DOHH2 (cell line): ENCODE measurements around the gene COX6B1.

Source experiments
- H3F3A ChIP-seq: fragments of 200-600 bp; sonication (generic), shearing (Covaris generic); 2 replicates; pipeline ENCODE4 v1.6.0; 2016; ENCODE audit warnings: antibody characterized with exemption, mild to moderate bottlenecking; ENCODE audit not compliant: control insufficient read depth, insufficient read depth
- H3K27ac ChIP-seq: fragments of 200-600 bp; sonication (generic); 2 replicates; pipeline ENCODE4 v1.5.1; 2014; ENCODE audit warnings: low read depth, mild to moderate bottlenecking, low read length, moderate library complexity
- H3K27me3 ChIP-seq: fragments of 200-600 bp; sonication (generic); 2 replicates; pipeline ENCODE4 v1.6.1; 2014; ENCODE audit warnings: mild to moderate bottlenecking, low read length, mixed read lengths; ENCODE audit not compliant: control insufficient read depth
- H3K36me3 ChIP-seq: fragments of 200-600 bp; sonication (generic); 2 replicates; pipeline ENCODE4 v1.6.1; 2014; ENCODE audit warnings: mild to moderate bottlenecking, low read length, moderate library complexity, mixed read lengths; ENCODE audit not compliant: control insufficient read depth
- H3K4me1 ChIP-seq: fragments of 200-600 bp; sonication (generic); 2 replicates; pipeline ENCODE4 v1.6.1; 2014; ENCODE audit warnings: mild to moderate bottlenecking, low read length, mixed read lengths; ENCODE audit not compliant: control insufficient read depth
- H3K4me2 ChIP-seq: fragments of 200-600 bp; sonication (generic); 2 replicates; pipeline ENCODE4 v1.6.0; 2014; ENCODE audit warnings: mild to moderate bottlenecking, low read length, moderate library complexity
- H3K4me3 ChIP-seq: fragments of 200-600 bp; sonication (generic); 2 replicates; pipeline ENCODE4 v1.5.1; 2014; ENCODE audit warnings: mild to moderate bottlenecking, low read length, mixed read lengths
- H3K79me2 ChIP-seq: fragments of 200-600 bp; sonication (generic); 2 replicates; pipeline ENCODE4 v1.6.1; 2014; ENCODE audit warnings: mild to moderate bottlenecking, low read length, mixed read lengths; ENCODE audit not compliant: control insufficient read depth
- H3K9me2 ChIP-seq: fragments of 200-600 bp; sonication (generic); replicated peaks from 2 replicates; pipeline ENCODE4 v1.6.1; 2014; ENCODE audit warnings: mild to moderate bottlenecking, low read length, mixed read lengths; ENCODE audit not compliant: control insufficient read depth
- H3K9me3 ChIP-seq: fragments of 200-600 bp; sonication (generic); 2 replicates; pipeline ENCODE4 v1.6.1; 2014; ENCODE audit warnings: antibody characterized with exemption, low read length, mixed read lengths; ENCODE audit not compliant: control insufficient read depth, insufficient read depth
- H4K20me1 ChIP-seq: fragments of 200-600 bp; sonication (generic); 2 replicates; pipeline ENCODE4 v1.6.0; 2014; ENCODE audit warnings: low read depth, mild to moderate bottlenecking, antibody characterized with exemption, low read length, moderate library complexity; ENCODE audit not compliant: control insufficient read depth, insufficient read depth
- CTCF ChIP-seq: fragments of 200-600 bp; sonication (generic); IDR thresholded peaks from one replicate; pipeline ENCODE4 v1.5.1; 2014; ENCODE audit warnings: antibody characterized with exemption, mild to moderate bottlenecking, low read depth, low read length; ENCODE audit not compliant: poor library complexity, severe bottlenecking
- EZH2phosphoT487 ChIP-seq: fragments of 200-600 bp; sonication (generic); IDR thresholded peaks from 2 replicates; pipeline ENCODE4 v1.6.1; 2017; ENCODE audit warnings: borderline replicate concordance, mild to moderate bottlenecking, antibody characterized with exemption, low read length, moderate library complexity, mixed read lengths

Gene COX6B1

GRCh38 chr19:35696835-35697234 is 48.7 kb downstream of the COX6B1 start:
- peaks cover 4% of the 10 kb centered on the region; the same call in 1 of the 2 replicates for H3K4me1 ChIP-seq
- H3K27me3 ChIP-seq = 0 out of 2 replicates have a peak, but pooled peaks cover 2% of the 10 kb centered on the region
- H3K36me3 ChIP-seq = no peaks in the 10 kb centered on the region
- H3K9me2 ChIP-seq = no peaks in the 10 kb centered on the region
- peaks cover 3% of the 10 kb centered on the region; the same call in 1 of the 2 replicates for H4K20me1 ChIP-seq
- no peaks in the 10 kb centered on the region for H3K79me2 ChIP-seq
- no peaks in the 10 kb centered on the region for H3K9me3 ChIP-seq
- TF ChIP-seq EZH2phosphoT487 (no peak), CTCF (no peak)
- H3K27ac ChIP-seq = no peak overlapping the region
- no peak overlapping the region for H3K4me3 ChIP-seq
- no peaks in the 10 kb centered on the region for H3F3A ChIP-seq
- H3K4me2 ChIP-seq = no peak overlapping the region

GRCh38 chr19:35702223-35703012 is 54.3 kb downstream of the COX6B1 start:
- Histone ChIP-seq H3K4me2 (peak overlapping the region; percentile 96), H3K27me3 (no peaks in the 10 kb centered on the region), H3K4me1 (peaks cover 5% of the 10 kb centered on the region), H3K27ac (no peak overlapping the region), H3K4me3 (peak overlapping the region; percentile 83), H3K36me3 (no peaks in the 10 kb centered on the region), H3K9me3 (no peaks in the 10 kb centered on the region), H4K20me1 (no peaks in the 10 kb centered on the region), H3K79me2 (no peaks in the 10 kb centered on the region), H3F3A (no peaks in the 10 kb centered on the region), H3K9me2 (no peaks in the 10 kb centered on the region)
- TF ChIP-seq EZH2phosphoT487 (no peak), CTCF (no peak)

- Histone ChIP-seq H3K4me2 (peak overlapping the region; percentile 96), H3K27ac (no peak overlapping the region), H3K36me3 (no peaks in the 10 kb centered on the region), H3K9me2 (no peaks in the 10 kb centered on the region), H3K4me3 (no peak overlapping the region), H3K27me3 (peaks cover 4% of the 10 kb centered on the region; the same call in 1 of the 2 replicates), H3K79me2 (no peaks in the 10 kb centered on the region), H4K20me1 (no peaks in the 10 kb centered on the region), H3K9me3 (no peaks in the 10 kb centered on the region), H3F3A (no peaks in the 10 kb centered on the region), H3K4me1 (peaks cover 5% of the 10 kb centered on the region)
- TF ChIP-seq EZH2phosphoT487 (no peak), CTCF (no peak)
These were observed 55.2 kb downstream of the COX6B1 start for GRCh38 chr19:35703343-35703742.
